NCI-H82 treated with DMSO at 0.1 percent for 48 hours (cell line): ENCODE results near the gene RNU6-1.

Experiments used
- DNase-seq: peaks from one replicate; lab custom pipeline; 2025; ENCODE audit not compliant: unreplicated experiment; lab: John Stamatoyannopoulos, UW

The RNU6-1 gene

DNA sequence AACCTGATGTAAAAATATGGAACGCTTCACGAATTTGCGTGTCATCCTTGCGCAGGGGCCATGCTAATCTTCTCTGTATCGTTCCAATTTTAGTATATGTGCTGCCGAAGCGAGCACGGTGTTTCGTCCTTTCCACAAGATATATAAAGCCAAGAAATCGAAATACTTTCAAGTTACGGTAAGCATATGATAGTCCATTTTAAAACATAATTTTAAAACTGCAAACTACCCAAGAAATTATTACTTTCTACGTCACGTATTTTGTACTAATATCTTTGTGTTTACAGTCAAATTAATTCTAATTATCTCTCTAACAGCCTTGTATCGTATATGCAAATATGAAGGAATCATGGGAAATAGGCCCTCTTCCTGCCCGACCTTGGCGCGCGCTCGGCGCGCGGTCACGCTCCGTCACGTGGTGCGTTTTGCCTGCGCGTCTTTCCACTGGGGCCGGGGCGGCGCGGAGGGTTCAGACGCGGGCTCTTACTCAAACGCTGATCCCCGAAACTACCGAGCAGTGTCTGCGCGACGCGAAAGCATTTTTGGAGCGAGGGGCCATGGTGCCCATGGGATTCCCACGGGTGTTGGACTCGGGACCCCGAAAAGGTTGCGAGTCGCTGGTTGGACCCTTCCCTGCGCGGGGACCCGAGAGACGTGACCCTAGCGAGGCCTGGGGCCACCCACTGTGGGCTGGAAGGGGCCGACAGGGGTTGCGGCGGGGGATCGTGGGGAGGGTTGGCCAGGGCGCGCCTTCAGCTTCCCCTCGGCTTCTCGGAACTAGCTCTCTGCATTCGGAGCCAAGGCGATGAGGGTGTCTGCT is at the start of gene RNU6-1:
TSS of gene RNU6-1 (minus strand) at position 117 of the 820 bp plus-strand sequence.
- DNase-seq, result peak; percentile 96

DNA sequence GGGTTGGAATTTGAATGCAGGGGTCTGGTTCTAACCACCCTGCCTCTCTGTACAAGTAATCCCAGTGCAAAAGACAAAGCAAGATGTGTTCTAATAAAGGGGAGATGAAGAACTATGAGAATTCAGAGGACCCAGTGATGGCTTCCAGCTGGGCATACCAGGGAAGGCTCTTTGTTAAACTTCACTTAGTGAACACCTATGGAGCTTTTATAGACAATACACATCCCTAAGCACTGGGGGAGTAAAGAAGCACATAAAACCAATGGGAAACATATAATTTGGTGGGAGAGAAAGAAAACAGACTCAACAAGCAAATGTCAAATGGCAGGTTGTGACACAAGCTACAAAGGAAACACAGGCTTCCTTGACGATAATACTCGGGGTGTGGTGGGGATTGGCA is 47.9 kb upstream of the RNU6-1 start:
- no peak for DNase-seq

DNA sequence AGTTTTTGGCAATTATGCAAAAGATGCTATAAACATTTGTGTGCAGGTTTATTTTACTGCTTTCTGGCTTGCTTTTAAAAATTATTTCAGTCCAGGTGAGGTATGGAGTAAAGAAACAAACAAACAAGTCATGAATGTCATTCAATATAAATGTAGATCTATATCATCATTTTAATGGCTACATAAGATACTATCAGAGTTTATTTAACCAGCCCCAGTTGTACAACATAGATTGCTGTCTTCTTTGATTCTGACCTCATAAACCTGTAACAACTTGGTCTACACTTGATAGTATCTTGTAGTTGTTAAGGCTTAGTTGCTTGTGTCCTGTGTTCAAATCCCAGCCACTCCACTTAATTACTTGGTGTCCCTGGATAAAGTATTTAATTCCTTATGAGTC is 46.0 kb upstream of the RNU6-1 start:
- DNase-seq, result no peak

DNA sequence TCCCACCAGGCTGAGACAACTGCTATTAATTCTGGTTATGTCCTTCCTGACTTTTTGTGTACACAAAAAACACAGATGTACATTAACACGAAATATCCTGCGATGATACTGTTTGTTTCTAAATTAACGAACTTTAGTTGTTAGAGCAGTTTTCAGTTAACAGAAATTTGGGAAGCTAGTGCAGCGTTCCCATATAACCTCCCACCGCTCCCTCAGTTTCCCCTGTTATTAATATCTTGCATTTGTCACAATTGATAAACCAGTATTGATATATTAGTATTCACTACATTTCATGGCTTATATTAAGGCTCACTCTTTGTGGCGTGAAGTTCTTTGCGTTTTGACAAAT is 45.3 kb upstream of the RNU6-1 start:
- DNase-seq, result no peak

DNA sequence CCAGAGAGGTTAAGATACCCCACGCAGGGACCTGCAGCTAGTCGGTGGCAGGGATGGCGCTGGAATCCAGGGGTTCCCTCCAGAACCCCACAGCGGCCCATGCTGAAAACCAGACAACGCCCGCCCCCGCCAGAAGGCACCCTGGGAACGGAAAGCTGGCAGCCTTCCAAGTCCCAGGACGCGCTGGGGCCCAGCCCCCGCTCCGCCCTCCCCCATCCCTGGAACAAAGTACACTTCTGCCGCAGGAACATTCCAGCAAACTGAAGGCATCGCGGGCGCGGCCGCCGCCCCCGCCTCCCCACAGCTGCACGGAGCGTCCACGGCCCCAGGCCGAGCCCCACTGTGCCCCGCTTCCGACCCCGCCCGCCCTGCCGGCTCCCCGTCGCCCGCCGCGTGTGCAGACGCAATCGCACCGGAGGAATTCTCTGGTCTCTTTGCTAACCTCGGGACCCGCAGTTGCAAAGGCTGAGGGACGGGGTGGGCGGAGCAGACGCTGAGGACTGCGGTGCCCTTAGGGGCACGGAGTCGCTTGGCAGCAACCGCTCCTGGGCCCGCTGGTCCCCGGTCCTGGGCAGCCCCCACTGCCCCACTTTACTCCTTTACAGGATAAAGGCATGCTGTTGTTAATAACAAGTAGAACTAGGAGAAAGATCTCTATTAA is 44.8 kb upstream of the RNU6-1 start:
- DNase-seq, result peak; percentile 69

DNA sequence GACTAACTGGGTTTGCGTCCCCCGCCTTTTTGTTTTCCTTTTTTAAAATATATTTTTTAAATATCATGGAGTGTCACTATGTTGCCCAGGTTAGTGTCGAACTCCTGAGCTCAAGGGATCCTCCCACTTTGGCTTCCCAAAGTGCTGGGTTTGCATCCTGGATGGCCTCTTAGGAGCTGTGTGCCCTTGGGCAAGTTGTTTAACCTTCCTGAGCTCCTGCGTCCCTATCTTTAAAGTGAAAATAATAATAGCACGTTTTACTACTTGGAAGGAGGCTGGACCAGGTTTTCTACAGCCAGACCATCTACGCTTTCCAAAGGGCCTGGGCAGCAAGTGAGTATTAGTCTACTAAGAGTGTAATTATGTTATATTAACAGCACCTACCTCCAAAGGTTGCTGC is 44.2 kb upstream of the RNU6-1 start:
- no peak for DNase-seq

DNA sequence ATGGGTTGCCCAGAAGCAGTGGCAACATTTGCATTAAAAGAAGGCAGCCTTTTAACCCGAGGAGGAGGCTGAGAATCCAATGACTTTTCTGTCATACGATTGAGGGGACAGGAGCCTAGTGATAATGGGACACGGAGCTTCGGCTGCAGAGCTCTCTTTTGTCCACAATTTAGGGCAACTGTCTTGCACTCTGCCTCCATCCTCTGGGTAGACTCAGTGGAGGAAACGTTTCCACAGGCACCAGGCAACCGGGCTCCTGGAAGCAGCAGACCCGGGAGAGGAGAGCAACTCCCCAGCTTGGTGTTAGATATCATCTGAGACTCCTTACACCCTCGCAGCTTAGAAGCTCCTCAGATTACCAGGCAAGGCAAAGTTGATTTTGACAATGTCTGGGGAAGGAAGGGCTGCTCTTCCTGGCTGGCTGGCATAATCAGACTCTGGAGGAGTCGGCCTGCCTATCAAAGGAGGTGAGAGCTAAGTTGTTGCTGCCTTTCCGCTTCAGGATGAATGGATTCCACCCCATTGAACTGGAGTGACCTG is 43.5 kb upstream of the RNU6-1 start:
- DNase-seq, result no peak

DNA sequence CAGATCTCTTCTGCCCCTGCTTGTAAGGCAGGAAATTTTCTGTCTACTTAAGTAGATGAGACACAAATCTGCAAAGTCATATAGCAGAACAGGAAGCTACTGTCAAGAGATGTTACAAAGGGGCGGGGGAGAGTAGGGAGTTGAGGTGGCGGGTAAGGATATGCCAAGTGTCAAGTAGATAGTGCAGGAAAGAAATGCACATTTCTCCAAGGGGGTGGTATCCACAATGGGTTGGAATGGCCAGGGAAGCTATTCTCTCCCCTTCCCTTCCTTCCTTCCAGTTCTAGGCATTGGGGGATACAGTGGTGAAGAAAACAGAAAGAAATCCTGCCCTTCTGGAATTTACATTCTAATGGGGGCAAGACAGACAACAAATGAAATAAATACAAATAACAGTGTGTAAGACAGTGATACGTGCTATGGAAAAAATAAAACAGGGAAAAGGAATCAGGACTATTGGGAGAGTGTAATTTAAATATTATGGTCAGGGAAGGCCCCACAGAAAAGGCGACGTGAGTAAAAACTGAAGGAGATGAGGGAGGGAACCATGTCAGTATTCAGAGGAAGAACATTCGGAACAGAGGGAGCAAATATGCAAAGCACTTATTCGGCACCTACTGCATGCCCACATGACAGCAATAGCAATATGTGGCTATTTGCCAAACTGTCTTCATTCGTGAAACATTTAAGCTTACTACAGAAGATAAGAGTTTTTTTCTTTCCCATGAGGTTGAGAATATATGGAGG is 42.8 kb upstream of the RNU6-1 start:
- DNase-seq, result no peak

DNA sequence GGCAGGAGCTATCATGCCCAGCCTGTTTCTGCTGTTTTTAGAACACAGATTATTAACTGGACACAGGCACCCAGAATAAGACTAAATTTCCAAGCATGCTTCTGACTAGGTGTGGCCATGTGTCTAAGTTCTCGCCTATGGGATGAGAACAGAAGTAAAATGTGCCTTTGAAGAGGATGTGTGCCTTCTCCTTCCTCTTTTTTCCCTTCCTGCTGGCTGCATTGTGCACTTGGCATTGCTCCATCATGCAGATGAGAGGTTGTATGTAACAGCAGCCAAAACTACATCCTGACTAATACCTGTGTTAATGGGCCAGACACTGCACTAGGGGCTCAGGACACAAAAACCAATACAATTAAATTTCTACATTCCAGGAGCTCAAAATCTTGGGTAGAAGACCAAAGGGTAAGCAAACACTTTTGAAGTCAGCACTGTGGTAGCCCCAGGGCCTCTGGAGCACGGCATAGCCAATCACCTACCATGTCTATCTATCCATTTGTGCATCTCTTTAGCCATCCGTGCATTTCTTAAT is 40.9 kb upstream of the RNU6-1 start:
- DNase-seq, result no peak

DNA sequence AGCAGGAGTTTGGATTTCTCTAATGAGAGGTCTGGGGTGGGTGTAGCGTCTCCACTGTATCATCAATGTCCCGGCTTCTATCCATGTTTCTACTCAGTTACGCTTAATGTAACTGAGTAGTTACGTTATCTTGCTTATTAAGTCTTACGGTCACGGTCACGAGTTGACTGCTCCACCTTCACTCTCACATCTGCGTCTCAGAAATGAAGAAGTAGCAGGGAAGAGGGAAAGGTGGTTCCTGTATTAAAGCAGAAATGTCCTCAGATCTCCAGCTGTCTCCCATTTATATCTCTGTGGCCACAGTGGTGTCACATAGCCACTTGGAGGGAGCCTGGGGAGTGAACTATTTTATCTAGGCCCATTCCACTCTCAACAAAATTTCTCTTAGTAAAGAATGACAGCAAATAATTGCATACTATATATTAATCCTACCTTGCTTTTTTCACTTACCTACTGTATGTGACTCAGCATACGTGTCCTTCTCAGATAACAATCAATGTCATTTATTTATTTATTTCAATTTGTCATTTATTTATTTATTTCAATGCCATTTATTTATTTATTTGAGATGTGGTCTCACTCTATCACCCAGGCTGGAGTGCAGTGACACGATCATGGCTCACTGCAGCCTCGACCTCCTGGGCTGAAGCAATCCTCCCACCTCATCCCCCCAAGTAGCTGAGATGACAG is 39.7 kb upstream of the RNU6-1 start:
- no peak for DNase-seq

DNA sequence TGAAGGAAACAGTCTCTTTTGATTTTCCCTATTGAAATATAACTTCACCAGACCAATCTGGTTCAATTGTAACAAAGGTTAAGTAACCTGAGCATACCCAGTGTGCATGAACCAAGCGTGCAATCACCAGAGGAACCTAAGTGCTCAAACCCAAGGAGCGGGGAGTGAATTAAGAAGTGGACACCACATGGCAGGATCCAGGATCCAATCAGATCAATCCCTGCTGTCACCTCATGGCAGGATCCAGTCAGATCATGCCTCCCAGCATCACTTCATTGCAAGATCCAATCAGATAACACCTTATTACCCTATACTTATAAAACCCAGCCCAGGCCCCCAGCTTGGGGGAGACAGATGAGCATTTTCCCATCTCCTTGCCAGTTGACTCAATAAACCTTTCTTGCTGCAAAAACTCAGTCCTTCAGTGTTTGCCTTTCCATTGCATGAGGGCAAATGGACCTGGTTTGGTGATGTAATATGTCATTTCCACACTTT is 38.9 kb upstream of the RNU6-1 start:
- DNase-seq, result no peak

DNA sequence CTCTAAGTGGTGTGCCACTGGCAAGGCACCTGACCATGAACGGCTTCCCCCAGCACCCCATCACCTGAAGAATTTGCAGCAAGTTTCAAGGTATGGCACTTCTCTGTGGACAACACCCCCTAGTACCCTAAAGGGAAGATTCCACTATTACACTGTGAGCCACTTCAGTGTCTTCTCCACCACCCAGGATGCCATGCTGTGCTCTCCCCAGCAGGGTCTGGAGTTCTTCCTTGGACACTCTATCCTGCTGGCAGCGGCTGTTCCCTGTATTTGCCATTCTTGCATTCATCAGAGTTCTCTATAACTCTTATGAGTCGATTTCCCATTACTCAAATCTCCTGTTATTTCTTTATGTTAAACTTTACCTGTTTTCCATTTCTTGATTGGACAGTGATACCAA is 33.9 kb upstream of the RNU6-1 start:
- DNase-seq, result no peak

DNA sequence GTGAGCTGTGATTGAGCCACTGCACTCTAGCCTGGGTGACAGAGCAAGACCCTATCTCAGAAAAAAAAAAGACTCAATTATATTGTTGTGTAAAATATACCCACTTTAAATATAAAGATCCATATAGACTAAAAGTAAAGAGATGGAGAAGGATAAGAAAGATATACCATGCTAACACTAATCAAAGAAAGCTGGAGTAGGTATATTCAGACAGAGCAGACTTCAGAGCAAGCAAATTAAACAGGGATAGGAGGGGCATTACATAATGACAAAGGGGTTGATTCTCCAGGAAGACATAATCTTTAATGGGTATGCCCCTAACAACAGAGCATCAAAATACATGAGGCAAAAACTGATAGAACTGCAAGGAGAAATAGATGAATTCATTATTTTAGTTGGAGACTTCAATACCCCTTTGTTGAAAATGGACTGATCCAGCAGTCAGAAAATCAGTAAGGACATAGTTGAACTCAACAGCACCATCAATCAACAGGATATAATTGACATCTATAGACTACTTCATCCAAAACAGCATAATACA is 31.1 kb upstream of the RNU6-1 start:
- DNase-seq, result no peak

DNA sequence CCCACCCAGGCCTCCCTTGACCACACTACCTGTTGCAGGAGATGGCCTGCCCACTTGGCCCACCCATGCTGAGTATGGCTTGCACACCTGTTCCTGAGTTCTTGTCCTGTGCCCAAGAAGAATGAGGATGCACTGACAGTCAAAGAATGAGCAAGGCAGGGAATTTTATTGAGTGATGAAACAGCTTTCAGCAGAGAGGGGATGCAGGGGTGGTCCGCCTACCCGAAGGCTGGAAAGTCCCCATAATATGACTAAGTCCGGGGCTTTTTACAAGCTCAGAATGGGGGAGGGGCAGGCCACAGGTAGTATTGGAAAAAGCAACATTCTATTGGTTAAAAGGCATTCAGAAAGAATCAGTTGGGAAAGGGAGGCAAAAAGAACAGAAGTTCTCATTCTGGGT is 29.9 kb upstream of the RNU6-1 start:
- DNase-seq, result no peak

DNA sequence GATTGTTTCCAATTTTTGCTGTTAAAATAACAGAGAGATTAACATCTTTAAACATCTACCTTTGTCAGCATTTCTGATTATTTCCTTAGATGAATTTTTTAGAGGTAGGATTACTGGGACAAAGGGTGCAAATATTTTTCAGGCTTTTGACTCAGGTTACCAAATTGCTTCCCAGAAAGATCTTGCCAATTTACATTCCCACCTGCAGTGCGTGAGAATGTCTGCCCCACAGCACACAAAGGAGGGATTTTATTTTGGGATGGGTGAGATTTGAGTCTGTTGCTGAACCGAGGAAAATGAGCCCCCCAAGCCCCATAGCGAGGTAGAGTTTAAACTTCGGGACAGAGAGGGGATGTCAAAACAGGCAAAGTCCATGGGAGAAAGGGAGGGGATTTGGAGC is 25.9 kb upstream of the RNU6-1 start:
- no peak for DNase-seq

DNA sequence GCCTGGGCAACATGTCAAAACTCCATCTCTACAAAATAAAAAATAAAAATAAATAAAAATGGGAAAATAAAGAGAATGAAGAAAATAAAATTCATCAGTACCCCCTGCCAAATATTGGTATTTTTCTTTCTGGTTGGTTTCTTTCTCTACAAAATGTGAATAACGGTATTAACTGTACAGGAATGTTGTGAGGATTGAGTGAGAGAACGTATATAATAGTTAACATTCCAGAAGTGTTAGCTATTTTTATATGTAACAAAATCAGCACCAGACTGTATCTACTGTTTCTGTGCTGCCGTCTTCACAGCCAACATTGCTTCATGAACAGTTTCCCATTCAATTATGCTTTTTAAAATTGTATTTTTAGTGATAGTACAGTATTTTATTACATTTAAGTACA is 25.5 kb upstream of the RNU6-1 start:
- DNase-seq, result no peak

DNA sequence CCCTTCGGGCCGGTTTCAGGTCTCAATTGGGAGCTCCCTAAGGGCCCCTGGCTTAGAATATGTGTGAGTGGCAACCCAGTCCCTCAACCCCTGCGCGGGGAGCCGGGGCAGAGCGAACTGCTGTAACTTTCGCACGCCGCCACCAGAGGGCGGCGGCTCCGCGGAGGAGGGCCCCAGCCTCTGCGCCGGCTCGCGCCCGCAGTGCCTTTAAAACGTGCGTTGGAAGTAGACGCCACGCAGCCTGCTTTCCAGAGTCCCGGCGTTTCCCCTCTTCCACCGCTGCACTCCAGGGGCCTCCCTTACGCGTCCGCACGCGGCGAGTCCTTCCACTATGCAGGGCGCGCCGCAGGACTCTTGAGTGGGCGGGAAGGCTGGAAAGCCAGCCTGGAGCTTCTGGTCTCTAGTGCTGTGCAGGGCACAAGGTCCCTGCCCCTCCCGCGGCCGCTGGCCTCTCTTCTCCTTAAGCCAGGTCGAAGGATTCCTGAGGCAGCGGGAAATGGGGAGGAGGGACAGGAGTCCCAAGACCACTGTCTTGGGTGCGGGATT is 23.7 kb upstream of the RNU6-1 start:
- DNase-seq, result peak; percentile 23

DNA sequence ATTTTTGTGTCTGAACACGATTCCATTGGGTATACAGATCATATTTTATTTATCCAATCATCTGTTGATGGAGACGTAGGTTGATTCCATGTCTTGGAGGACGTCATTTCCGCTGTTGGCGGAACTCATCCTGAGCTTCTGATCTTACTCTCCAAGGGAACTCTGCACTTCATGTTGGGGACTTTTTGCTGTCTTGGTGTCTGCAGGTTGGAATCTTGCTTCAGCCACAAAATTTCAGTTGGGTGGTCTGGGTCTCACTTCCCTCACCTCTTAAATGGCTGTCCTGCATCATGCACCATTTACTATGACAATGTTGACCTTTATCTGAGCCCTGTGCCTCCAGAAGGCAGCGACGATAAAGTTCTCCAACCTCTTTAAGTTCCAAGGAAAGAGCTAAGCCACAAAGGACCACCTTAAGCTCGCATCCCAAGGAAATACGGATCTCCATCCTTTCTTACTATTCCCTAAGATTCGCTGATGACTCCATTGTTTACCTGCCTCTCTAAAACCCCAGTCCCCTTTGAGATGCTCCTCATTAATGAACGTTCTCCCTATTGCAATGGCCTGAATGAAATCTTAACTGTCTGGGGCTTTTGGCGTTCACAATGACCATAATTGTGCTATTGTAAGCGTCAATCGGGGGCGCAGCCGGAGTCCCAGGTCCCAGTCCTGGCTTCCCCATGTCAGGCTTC is 23.1 kb upstream of the RNU6-1 start:
- DNase-seq, result no peak

DNA sequence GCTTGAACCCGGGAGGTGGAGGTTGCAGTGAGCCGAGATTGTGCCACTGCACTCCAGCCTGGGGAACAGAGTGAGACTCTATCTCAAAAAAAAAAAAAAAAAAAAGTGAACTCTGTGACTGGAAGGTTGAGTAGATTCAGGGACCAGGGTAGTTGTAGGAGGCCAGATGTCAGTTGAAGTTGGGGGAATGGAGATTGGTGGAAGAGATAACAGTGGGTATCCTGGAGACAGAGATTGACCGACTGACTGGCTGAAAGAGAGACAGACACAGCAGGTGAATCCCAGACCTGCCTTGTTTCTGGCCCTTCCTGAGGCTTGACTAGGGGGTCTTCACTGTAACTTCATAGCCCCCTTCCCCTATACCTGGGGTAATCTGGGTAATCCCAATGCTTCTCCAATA is 22.1 kb upstream of the RNU6-1 start:
- no peak for DNase-seq
